GM10847 (cell line): ENCODE measurements around the gene DCN.

Source experiments
- POLR2A ChIP-seq: IDR thresholded peaks from 2 replicates; pipeline ENCODE4 v1.6.1; 2011; ENCODE audit not compliant: insufficient read length; ENCODE audit errors: extremely low read depth

Gene DCN

DNA sequence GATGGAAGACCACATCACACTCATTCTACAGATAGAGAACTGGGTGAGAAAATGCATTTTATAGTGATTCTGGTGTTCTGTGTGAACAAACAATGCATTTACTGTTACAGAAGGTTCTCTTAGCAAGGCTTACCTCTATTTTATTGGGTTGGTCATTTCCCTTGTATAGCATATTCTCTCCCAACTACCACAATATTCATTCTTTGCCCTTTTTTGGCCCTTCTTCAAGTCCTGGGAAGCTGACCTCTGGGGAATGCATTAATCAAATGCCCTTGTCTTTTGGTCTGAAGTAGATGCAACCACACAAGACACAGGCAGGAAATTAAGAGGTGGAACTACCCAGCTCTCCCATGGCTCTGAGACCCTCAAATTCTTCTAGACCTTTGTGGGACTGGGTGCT, 19.5 kb downstream of the DCN start:
- no peak for TF ChIP-seq POLR2A

DNA sequence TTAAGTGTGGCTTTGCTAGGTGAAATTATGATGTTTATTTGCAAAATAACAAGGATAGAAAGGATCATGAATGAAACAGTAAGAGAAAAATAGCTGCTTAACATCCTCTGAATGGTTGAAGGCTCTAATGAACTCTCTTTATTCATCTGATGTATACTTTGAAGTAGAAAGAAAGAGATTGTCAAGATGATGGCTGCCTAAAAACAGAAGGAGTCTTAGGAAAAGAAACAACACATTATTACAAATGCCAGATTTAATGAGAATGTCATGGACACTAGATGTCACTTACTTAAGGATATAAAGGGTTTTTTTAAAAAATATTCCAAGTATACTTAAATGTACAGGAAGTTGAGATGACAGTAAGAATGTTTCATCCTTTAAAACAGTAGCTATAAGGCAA, 21.6 kb downstream of the DCN start:
- no peak for TF ChIP-seq POLR2A

- TF ChIP-seq POLR2A, result no peak
Observed at GRCh38 chr12:91155990-91156389, 26.6 kb downstream of the DCN start.

DNA sequence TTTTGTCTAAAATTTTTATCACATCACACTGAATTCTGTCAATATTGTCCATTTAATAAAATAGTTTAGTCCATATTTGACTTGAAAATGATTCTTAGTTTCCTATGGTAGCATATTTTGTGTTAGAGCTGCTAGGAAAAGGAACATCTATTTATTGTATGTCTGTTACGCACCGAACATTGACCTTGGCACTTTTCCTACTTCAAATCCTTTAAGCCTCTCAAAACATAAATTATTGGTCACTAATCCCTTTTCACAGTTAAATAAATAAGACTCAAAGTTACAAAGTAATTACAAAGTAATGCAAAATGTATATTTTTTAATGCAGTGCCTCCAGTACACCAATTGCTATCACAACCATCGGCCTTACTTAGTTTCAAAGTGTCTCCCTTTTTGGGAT, 28.5 kb downstream of the DCN start:
- TF ChIP-seq POLR2A, result no peak

- no peak for TF ChIP-seq POLR2A
Observed at GRCh38 chr12:91144053-91144452, 38.6 kb downstream of the DCN start.

GRCh38 chr12:91143206-91143605, 39.4 kb downstream of the DCN start:
- TF ChIP-seq POLR2A, result no peak

DNA sequence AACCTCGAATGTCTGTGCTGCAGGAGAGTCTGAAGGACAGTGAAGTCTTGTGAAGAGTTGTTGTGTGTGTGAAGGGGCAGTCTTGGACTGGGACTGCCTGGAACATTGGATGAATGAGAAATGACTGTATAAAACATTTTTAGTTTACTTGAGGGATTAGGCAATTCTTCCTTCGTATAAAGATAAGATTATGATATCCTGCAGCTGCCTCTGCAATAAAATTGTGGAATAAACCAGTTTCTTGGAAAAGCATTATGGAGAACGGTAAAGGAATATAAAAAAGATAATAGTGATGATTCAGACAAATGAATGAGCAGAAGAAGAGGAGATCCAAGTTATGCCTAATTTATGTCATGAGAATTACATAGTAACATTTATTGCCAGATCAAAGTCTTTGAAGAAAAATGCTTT, 40.4 kb downstream of the DCN start:
- TF ChIP-seq POLR2A, result no peak

- TF ChIP-seq POLR2A, result no peak
Observed at GRCh38 chr12:91140026-91140931, 42.3 kb downstream of the DCN start.

DNA sequence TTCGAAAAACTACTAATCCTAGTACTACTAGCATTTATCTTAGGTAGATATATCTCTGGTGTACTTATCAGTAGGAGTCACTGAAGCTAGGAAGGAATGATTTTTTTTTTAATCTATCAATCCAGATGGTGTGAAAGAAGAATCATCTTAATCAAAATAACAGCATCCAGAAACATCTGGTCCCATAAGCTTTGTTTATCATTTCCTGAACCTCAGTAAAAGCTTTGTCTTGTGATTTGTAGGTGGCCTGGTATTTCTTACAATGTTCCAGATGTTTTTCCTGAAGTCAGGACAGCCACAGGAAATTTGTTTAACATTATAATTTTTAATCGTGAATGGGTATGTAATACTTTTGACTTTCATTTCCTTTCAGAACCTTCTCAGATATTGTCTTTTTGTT, 43.3 kb downstream of the DCN start:
- no peak for TF ChIP-seq POLR2A

GRCh38 chr12:91138337-91138920, 44.2 kb downstream of the DCN start:
- no peak for TF ChIP-seq POLR2A

DNA sequence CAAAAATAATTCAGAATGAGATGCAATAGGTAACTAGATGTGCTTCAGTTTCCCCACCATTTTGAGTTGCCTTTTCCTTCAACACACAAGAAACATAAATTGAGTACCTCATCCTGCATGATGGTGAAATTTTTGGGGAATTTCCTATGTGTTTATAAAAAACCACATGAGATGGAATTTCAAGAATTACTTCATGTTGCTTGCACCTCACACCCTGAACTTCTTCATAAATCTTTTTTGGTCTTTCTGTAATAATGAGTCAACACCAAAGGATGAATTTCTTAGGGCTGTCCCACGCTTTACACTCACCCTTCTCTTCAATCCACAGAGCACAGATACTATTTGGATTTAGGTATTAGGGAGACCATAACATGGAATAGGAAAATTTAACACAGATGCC, 48.7 kb downstream of the DCN start:
- TF ChIP-seq POLR2A, result no peak

DNA sequence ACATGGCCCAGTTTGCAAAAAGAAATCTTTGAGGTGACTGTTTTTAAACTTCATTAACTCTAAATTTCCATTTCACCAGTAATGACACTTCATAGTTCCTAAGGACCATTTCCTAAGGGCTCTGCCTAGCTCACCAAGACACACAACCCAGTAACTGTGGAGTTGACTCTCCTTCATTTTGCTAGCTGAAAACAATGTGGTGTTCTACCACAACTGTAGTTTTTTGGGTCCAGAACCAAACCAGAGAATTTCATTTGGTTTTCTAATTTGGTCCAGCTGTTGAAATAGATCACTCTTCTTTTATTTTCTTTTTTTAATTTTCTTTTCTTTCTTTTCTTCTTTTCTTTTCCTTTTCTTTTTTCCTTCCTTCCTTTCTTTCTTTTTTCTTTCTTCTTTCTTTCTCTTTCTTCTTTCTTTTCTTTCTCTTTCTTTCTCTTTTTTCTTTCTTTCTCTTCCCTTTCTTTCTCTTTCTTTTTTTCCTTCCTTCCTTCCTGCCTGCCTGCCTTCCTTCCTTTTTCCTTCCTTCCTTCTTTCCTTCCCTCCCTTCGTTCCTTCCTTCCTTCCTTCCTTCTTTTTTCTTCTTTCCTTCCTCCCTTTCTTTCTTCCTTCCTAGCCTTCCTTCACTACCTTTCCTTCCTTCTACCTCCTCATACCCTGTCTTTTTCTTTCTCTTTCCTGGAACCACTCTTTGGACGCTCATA, 52.8 kb downstream of the DCN start:
- TF ChIP-seq POLR2A, result no peak

DNA sequence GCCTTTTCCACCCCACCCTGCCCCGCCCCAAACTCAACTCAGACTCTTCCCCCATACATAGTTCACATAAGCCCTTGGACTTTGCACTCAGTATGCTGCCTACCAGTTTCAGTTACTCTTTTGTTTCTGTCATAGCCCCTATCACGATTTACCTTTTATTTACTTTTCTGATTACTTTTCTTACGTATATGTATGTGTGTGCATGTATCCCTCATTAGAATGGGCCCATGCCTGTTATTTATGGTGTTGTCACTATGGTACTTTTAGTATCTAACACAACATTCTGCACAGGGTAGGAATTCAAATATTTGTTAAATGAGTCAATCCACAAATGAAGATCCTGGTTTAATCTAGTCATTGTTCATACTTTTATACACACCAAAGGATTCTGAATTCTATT, 54.9 kb downstream of the DCN start:
- no peak for TF ChIP-seq POLR2A

GRCh38 chr12:91127306-91127705, 55.3 kb downstream of the DCN start:
- no peak for TF ChIP-seq POLR2A

DNA sequence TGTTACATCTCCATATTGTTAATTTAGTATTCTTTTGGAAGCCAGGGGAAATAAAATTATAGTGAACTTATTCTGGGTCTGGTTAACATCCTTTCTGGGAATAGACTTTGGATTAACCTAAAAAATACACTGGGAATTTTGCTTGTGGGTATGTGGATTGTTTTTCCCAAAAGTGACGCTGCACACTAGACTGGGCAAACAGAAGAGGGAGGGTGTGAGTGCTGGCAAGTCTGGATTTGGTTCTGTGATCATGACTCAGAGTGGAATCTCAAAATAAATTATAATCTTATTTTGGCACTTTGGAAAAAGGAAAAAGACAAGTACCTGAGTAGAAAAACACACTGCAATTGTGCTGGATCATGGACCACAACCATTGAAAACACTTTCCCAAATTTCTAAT, 56.1 kb downstream of the DCN start:
- no peak for TF ChIP-seq POLR2A
